IPS-18a (cell line): ENCODE measurements around the gene HIVEP2.

Experiments used
- H3K27ac ChIP-seq: one replicate; pipeline ENCODE4 v1.5.1; 2013; ENCODE audit warnings: low read length
- H3K27me3 ChIP-seq: one replicate; pipeline ENCODE4 v1.6.1; 2013; ENCODE audit warnings: mild to moderate bottlenecking, low read length; ENCODE audit not compliant: control insufficient read depth, insufficient read depth
- H3K36me3 ChIP-seq: one replicate; pipeline ENCODE4 v1.6.1; 2013; ENCODE audit warnings: low read depth, low read length; ENCODE audit not compliant: control insufficient read depth
- H3K4me1 ChIP-seq: one replicate; pipeline ENCODE4 v1.6.1; 2013; ENCODE audit warnings: low read depth, low read length; ENCODE audit not compliant: control insufficient read depth
- H3K4me3 ChIP-seq: one replicate; pipeline ENCODE4 v1.5.1; 2013; ENCODE audit warnings: low read length
- H3K9ac ChIP-seq: one replicate; pipeline ENCODE4 v1.6.1; 2013; ENCODE audit warnings: mild to moderate bottlenecking, low read length, moderate library complexity
- H3K9me3 ChIP-seq: one replicate; pipeline ENCODE4 v1.6.1; 2013; ENCODE audit warnings: low read depth, low read length; ENCODE audit not compliant: control insufficient read depth

Gene HIVEP2

GRCh38 chr6:142855893-142856623 lies 88.9 kb downstream of the HIVEP2 start:
- H3K27me3 ChIP-seq: no peaks in the 10 kb centered on the region
- H3K27ac ChIP-seq: no peak overlapping the region

GRCh38 chr6:142854589-142855488 lies 90.1 kb downstream of the HIVEP2 start:
- Histone ChIP-seq H3K36me3 (no peaks in the 10 kb centered on the region), H3K4me1 (peaks cover 49% of the 10 kb centered on the region), H3K9me3 (no peaks in the 10 kb centered on the region), H3K4me3 (no peak overlapping the region), H3K9ac (no peak overlapping the region), H3K27ac (no peak overlapping the region), H3K27me3 (no peaks in the 10 kb centered on the region)

More at GRCh38 chr6:142855893-142856623, 88.9 kb downstream of the HIVEP2 start:
- Histone ChIP-seq H3K36me3 (no peaks in the 10 kb centered on the region), H3K4me3 (no peak overlapping the region), H3K9me3 (no peaks in the 10 kb centered on the region), H3K9ac (no peak overlapping the region), H3K4me1 (peaks cover 49% of the 10 kb centered on the region)

GRCh38 chr6:142853244-142854180 lies 91.5 kb downstream of the HIVEP2 start:
- Histone ChIP-seq H3K36me3 (no peaks in the 10 kb centered on the region), H3K27me3 (no peaks in the 10 kb centered on the region), H3K4me1 (peaks cover 49% of the 10 kb centered on the region), H3K4me3 (no peak overlapping the region), H3K27ac (no peak overlapping the region), H3K9ac (no peak overlapping the region), H3K9me3 (no peaks in the 10 kb centered on the region)

GRCh38 chr6:142851601-142852000 lies 93.4 kb downstream of the HIVEP2 start:
- Histone ChIP-seq H3K27me3 (no peaks in the 10 kb centered on the region), H3K36me3 (no peaks in the 10 kb centered on the region), H3K4me1 (peaks cover 49% of the 10 kb centered on the region), H3K27ac (no peak overlapping the region), H3K9ac (no peak overlapping the region), H3K9me3 (no peaks in the 10 kb centered on the region), H3K4me3 (no peak overlapping the region)

- H3K9me3 ChIP-seq: no peaks in the 10 kb centered on the region
- no peak overlapping the region for H3K4me3 ChIP-seq
- H3K27ac ChIP-seq: no peak overlapping the region
- no peaks in the 10 kb centered on the region for H3K36me3 ChIP-seq
- no peak overlapping the region for H3K9ac ChIP-seq
- H3K4me1 ChIP-seq: peaks cover 50% of the 10 kb centered on the region
- no peaks in the 10 kb centered on the region for H3K27me3 ChIP-seq
Observed at GRCh38 chr6:142850679-142851423, 94.1 kb downstream of the HIVEP2 start.

GRCh38 chr6:142848976-142849375 lies 96.0 kb downstream of the HIVEP2 start:
- H3K27ac ChIP-seq: no peak overlapping the region

GRCh38 chr6:142848156-142848555 lies 96.8 kb downstream of the HIVEP2 start:
- peaks cover 41% of the 10 kb centered on the region for H3K4me1 ChIP-seq

More at GRCh38 chr6:142848976-142849375, 96.0 kb downstream of the HIVEP2 start:
- Histone ChIP-seq H3K27me3 (no peaks in the 10 kb centered on the region), H3K9ac (no peak overlapping the region), H3K4me1 (peaks cover 48% of the 10 kb centered on the region), H3K9me3 (no peaks in the 10 kb centered on the region), H3K4me3 (no peak overlapping the region), H3K36me3 (no peaks in the 10 kb centered on the region)

GRCh38 chr6:142846883-142847287 lies 98.1 kb downstream of the HIVEP2 start:
- no peaks in the 10 kb centered on the region for H3K27me3 ChIP-seq
- H3K4me1 ChIP-seq: peaks cover 43% of the 10 kb centered on the region
- no peak overlapping the region for H3K9ac ChIP-seq
- no peaks in the 10 kb centered on the region for H3K36me3 ChIP-seq
- H3K9me3 ChIP-seq: no peaks in the 10 kb centered on the region
- H3K27ac ChIP-seq: no peak overlapping the region
- H3K4me3 ChIP-seq: no peak overlapping the region

More at GRCh38 chr6:142848156-142848555, 96.8 kb downstream of the HIVEP2 start:
- Histone ChIP-seq H3K27ac (no peak overlapping the region), H3K27me3 (no peaks in the 10 kb centered on the region), H3K9ac (no peak overlapping the region), H3K9me3 (no peaks in the 10 kb centered on the region), H3K36me3 (no peaks in the 10 kb centered on the region), H3K4me3 (no peak overlapping the region)

GRCh38 chr6:142846459-142846831 lies 98.5 kb downstream of the HIVEP2 start:
- Histone ChIP-seq H3K9me3 (no peaks in the 10 kb centered on the region), H3K27ac (no peak overlapping the region), H3K4me1 (peaks cover 42% of the 10 kb centered on the region), H3K27me3 (no peaks in the 10 kb centered on the region), H3K4me3 (no peak overlapping the region), H3K36me3 (no peaks in the 10 kb centered on the region), H3K9ac (no peak overlapping the region)

GRCh38 chr6:142845624-142846458 lies 99.1 kb downstream of the HIVEP2 start:
- H3K27ac ChIP-seq: no peak overlapping the region
- H3K4me3 ChIP-seq: peak overlapping the region; percentile 32
- H3K36me3 ChIP-seq: no peaks in the 10 kb centered on the region
- H3K9ac ChIP-seq: no peak overlapping the region
- peaks cover 42% of the 10 kb centered on the region for H3K4me1 ChIP-seq
- H3K27me3 ChIP-seq: no peaks in the 10 kb centered on the region
- no peaks in the 10 kb centered on the region for H3K9me3 ChIP-seq
